Endothelial cell of umbilical vein (primary cell): ENCODE measurements around the gene AFF1.

Source experiments
- CTCF ChIP-seq, 2 donors: IDR thresholded peaks; 1 replicate in 1 of 2; 2 replicates in 1 of 2; pipeline ENCODE4 v1.5.1; 2011; ENCODE audit warnings: low read length in 2 of 2, mild to moderate bottlenecking in 2 of 2, moderate library complexity in 2 of 2, control low read depth in 1 of 2, inconsistent platforms in 1 of 2, low read depth in 1 of 2; ENCODE audit not compliant: insufficient read depth in 1 of 2; ENCODE audit errors: extremely low read depth in 1 of 2
- MAX ChIP-seq: IDR thresholded peaks from 2 replicates; pipeline ENCODE4 v1.6.1; 2011; ENCODE audit not compliant: insufficient read depth, insufficient read length
- MYC ChIP-seq: IDR thresholded peaks from one replicate; pipeline ENCODE4 v1.6.1; 2011; ENCODE audit warnings: mild to moderate bottlenecking, low read depth, low read length
- POLR2A ChIP-seq: IDR thresholded peaks from 2 replicates; pipeline ENCODE4 v1.6.1; 2012; ENCODE audit warnings: low read depth, mild to moderate bottlenecking, control low read depth, low read length
- POLR2AphosphoS5 ChIP-seq: IDR thresholded peaks from 2 replicates; pipeline ENCODE4 v1.6.1; 2012; ENCODE audit warnings: low read depth, mild to moderate bottlenecking, control low read depth, low read length, moderate library complexity; ENCODE audit not compliant: insufficient read depth

- no peak for TF ChIP-seq POLR2AphosphoS5
- no peak for TF ChIP-seq MAX
- TF ChIP-seq CTCF (IDR thresholded peaks at IDR 0.05; ENCODE audit: extremely low read depth in 1 of 2, insufficient read depth in 1 of 2, low read depth in 1 of 2, low read length in 2 of 2), result no peak
- TF ChIP-seq POLR2A, result no peak
- TF ChIP-seq MYC, result no peak
Measured at GRCh38 chr4:87130985-87131703, 196.3 kb downstream of the AFF1 start.
